Activated CD4-positive, alpha-beta T cell treated with anti-CD3 and anti-CD28 coated beads for 1 hour (primary cell): ENCODE data around the gene PLXDC2.

Source experiments
- DNase-seq: peaks from one replicate; pipeline ENCODE4 v3.0.0-alpha.2; 2020

PLXDC2 gene

GRCh38 chr10:19915816-19916215 lies 99.6 kb downstream of the PLXDC2 start:
- DNase-seq: no peak

- no peak for DNase-seq
Measured at GRCh38 chr10:19917751-19918478, 101.7 kb downstream of the PLXDC2 start.

- DNase-seq: no peak
Measured at GRCh38 chr10:19918794-19919193, 102.6 kb downstream of the PLXDC2 start.

GRCh38 chr10:19919671-19920070 lies 103.4 kb downstream of the PLXDC2 start:
- DNase-seq: no peak

- DNase-seq: no peak
Measured at GRCh38 chr10:19920075-19920726, 104.0 kb downstream of the PLXDC2 start.

GRCh38 chr10:19921300-19922140 lies 105.3 kb downstream of the PLXDC2 start:
- DNase-seq: no peak

GRCh38 chr10:19922236-19922963 lies 106.2 kb downstream of the PLXDC2 start:
- DNase-seq: no peak

- no peak for DNase-seq
Measured at GRCh38 chr10:19925064-19925463, 108.8 kb downstream of the PLXDC2 start.

- DNase-seq: no peak
Measured at GRCh38 chr10:19928936-19929335, 112.7 kb downstream of the PLXDC2 start.

- no peak for DNase-seq
Measured at GRCh38 chr10:19929506-19930140, 113.4 kb downstream of the PLXDC2 start.

GRCh38 chr10:19930936-19931893 lies 115.0 kb downstream of the PLXDC2 start:
- no peak for DNase-seq

GRCh38 chr10:19931894-19932590 lies 115.8 kb downstream of the PLXDC2 start:
- no peak for DNase-seq

GRCh38 chr10:19932806-19933371 lies 116.7 kb downstream of the PLXDC2 start:
- no peak for DNase-seq

GRCh38 chr10:19933772-19934171 lies 117.5 kb downstream of the PLXDC2 start:
- no peak for DNase-seq

- DNase-seq: no peak
Measured at GRCh38 chr10:19935176-19935575, 118.9 kb downstream of the PLXDC2 start.

GRCh38 chr10:19936289-19936688 lies 120.1 kb downstream of the PLXDC2 start:
- DNase-seq: no peak

- DNase-seq: no peak
Measured at GRCh38 chr10:19937989-19938388, 121.8 kb downstream of the PLXDC2 start.

- DNase-seq: no peak
Measured at GRCh38 chr10:19941206-19941880, 125.1 kb downstream of the PLXDC2 start.

- no peak for DNase-seq
Measured at GRCh38 chr10:19944911-19945663, 128.9 kb downstream of the PLXDC2 start.
